Thyroid gland (tissue), 4 donors: Measurements from ENCODE around the gene GLYAT.
"Not testable (repeated sequence)": the region's sequence is repeated elsewhere in the genome, so short reads cannot be mapped to it uniquely, and the experiment has no call there.

Experiments used
- POLR2A ChIP-seq, 2 donors: fragments of 450-650 bp; IDR thresholded peaks; one replicate each; pipeline ENCODE4 v1.6.1; 2017; ENCODE audit warnings: antibody characterized with exemption in 2 of 2, mild to moderate bottlenecking in 2 of 2, moderate library complexity in 1 of 2
- TF ChIP-seq, protein P1 (sequence below), 6 experiments: fragments of 200-600 bp in 3 of 6; fragments of 450-650 bp in 3 of 6; sonication (generic) in 3 of 6; IDR thresholded peaks; one replicate each; pipeline ENCODE4 v1.5.1; 2016 to 2019; ENCODE audit warnings: antibody characterized with exemption in 6 of 6, mild to moderate bottlenecking in 2 of 6, inconsistent platforms in 1 of 6, moderate library complexity in 1 of 6

DNA sequence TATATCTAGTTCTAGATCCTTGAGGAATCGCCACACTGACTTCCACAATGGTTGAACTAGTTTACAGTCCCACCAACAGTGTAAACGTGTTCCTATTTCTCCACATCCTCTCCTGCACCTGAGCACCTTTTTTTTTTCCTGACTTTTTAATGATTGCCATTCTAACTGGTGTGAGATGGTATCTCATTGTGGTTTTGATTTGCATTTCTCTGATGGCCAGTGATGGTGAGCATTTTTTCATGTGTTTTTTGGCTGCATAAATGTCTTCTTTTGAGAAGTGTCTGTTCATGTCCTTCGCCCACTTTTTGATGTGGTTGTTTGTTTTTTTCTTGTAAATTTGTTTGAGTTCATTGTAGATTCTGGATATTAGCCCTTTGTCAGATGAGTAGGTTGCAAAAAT lies 34.9 kb downstream of the GLYAT start:
- TF ChIP-seq, protein P1, sequence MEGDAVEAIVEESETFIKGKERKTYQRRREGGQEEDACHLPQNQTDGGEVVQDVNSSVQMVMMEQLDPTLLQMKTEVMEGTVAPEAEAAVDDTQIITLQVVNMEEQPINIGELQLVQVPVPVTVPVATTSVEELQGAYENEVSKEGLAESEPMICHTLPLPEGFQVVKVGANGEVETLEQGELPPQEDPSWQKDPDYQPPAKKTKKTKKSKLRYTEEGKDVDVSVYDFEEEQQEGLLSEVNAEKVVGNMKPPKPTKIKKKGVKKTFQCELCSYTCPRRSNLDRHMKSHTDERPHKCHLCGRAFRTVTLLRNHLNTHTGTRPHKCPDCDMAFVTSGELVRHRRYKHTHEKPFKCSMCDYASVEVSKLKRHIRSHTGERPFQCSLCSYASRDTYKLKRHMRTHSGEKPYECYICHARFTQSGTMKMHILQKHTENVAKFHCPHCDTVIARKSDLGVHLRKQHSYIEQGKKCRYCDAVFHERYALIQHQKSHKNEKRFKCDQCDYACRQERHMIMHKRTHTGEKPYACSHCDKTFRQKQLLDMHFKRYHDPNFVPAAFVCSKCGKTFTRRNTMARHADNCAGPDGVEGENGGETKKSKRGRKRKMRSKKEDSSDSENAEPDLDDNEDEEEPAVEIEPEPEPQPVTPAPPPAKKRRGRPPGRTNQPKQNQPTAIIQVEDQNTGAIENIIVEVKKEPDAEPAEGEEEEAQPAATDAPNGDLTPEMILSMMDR (IDR thresholded peaks at IDR 0.05) = not testable (repeated sequence)
- not testable (repeated sequence) for TF ChIP-seq POLR2A (IDR thresholded peaks at IDR 0.05)
